ENCODE results near the gene PTCH2.

The PTCH2 gene

GRCh38 chr1:44810101-44810761 is 32.8 kb downstream of the PTCH2 start:
- H3K4me3 ChIP-seq (ENCODE audit: low read depth, low read length) = peak overlapping the region; percentile 50
- DNase-seq = no peak
- no peak for TF ChIP-seq CTCF (IDR thresholded peaks at IDR 0.05; ENCODE audit: low read depth, low read length, missing control alignments)
- peaks cover 38% of the 10 kb centered on the region for H3K36me3 ChIP-seq (replicated peaks)
- H3K27me3 ChIP-seq (replicated peaks) = no peaks in the 10 kb centered on the region
- in situ Hi-C loops (cut with HindIII; ENCODE audit: low pct_ligation_motif_present, low sequenced_read_pairs) = no loop called here
- peak overlapping the region; percentile 99 for H3K27ac ChIP-seq

DNA sequence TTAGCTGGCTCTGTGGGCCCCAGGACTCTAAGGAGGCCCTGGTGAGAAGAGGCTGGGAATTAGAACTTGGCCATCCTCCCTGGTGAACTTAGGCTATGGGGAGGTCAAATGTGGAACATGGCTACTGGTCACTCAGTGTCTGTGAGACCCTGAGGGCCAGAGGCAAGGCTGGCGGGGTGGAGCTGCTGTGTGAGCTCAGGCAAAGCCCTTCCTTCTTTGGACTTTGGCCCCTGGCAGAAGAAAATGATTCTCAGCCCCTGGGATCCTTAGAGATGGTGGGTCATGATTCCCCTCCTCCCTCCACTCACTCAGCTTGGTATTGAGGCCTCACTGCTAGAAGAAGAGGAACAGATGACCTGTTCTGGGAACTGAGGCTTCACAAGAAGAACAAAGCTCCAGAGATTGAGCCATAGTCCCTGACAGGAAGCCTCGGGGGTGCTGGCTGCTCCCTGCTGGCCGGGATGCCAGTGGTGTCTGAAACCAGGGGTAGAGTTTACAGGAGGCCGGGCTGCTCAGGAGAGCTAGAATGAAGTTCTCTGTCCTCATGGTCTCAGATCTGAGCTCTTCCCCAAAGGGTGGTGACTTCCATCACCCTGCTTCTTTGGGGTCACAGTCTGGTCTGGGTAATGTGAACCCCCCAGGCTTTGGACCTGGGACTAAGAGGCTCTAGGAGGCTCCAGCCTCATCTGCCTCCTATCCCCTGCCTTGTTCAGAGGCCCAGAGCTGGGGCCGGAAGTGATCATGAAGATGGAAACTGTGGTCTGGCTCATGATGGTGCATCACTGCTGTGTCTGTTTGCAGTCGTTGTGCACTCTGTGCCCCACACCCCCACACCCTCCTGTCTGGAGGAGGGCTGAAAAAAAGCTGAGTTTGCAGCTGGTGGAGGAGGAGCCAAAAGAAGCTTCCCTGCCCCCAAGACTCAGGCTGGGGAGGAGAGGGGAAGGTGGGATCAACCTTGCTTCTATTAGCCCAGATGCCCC is 33.8 kb downstream of the PTCH2 start:
- peak overlapping the region; percentile 99 for H3K27ac ChIP-seq
- in situ Hi-C loops (cut with HindIII; ENCODE audit: low pct_ligation_motif_present, low sequenced_read_pairs) = no loop called here
- no peaks in the 10 kb centered on the region for H3K27me3 ChIP-seq (replicated peaks)
- TF ChIP-seq CTCF (IDR thresholded peaks at IDR 0.05; ENCODE audit: low read depth, low read length, missing control alignments) = peak; percentile 34
- H3K4me3 ChIP-seq (ENCODE audit: low read depth, low read length) = peak overlapping the region; percentile 50
- peaks cover 40% of the 10 kb centered on the region for H3K36me3 ChIP-seq (replicated peaks)
- DNase-seq = peak; percentile 77

- H3K27ac ChIP-seq = peak within 1 kb of the TSS; percentile 99
- in situ Hi-C loops (cut with HindIII; ENCODE audit: low pct_ligation_motif_present, low sequenced_read_pairs) = no loop called here
- H3K4me3 ChIP-seq (ENCODE audit: low read depth, low read length) = peak within 1 kb of the TSS; percentile 50
- DNase-seq = peak; percentile 88
- H3K36me3 ChIP-seq (replicated peaks) = peaks cover 43% of the 10 kb centered on the region
- TF ChIP-seq CTCF (IDR thresholded peaks at IDR 0.05; ENCODE audit: low read depth, low read length, missing control alignments) = no peak
- H3K27me3 ChIP-seq (replicated peaks) = no peaks in the 10 kb centered on the region
Measured at GRCh38 chr1:44808063-44808937, 34.8 kb downstream of the PTCH2 start, which contains the start of gene BTBD19. BTBD19 (plus strand) TSS chr1:44808523; CDS start chr1:44808821, 298 bp downstream.

GRCh38 chr1:44807364-44808062 is 35.5 kb downstream of the PTCH2 start:
- in situ Hi-C loops (cut with HindIII; ENCODE audit: low pct_ligation_motif_present, low sequenced_read_pairs) = no loop called here
- H3K4me3 ChIP-seq (ENCODE audit: low read depth, low read length) = peak overlapping the region; percentile 17
- peak overlapping the region; percentile 99 for H3K27ac ChIP-seq
- peaks cover 47% of the 10 kb centered on the region for H3K36me3 ChIP-seq (replicated peaks)
- TF ChIP-seq CTCF (IDR thresholded peaks at IDR 0.05; ENCODE audit: low read depth, low read length, missing control alignments) = no peak
- no peaks in the 10 kb centered on the region for H3K27me3 ChIP-seq (replicated peaks)
- peak; percentile 99 for DNase-seq
